GM12878 (cell line): ENCODE measurements around the gene MYCBP2. TPM values are rescaled to one million over a fixed set of nuclear protein-coding genes. Genes with fewer than 3 reads are reported as not detected.
A peak's percentile ranks its signal among the peaks of the same experiment; 100 is the strongest.

Experiments
- ATAC-seq: fragments of 200-7000 bp; cut with Tn5 transposase; 3 replicates; pipeline ENCODE4 v1.9.1; 2020; ENCODE audit warnings: mild to moderate bottlenecking, moderate library complexity
- BruUV-seq: library from RNA; stranded (reverse); fragments of 400-500 nt; replicated peaks from 2 replicates; lab custom pipeline; 2021; lab: Mats Ljungman, UMichigan
- CTCF ChIA-PET: fragments of 300-600 bp; sonication (Branson Sonifier 250); formaldehyde crosslinking; extraction: SDS; loops from one replicate; lab custom pipeline; 2021; ENCODE audit warnings: inconsistent platforms; lab: Yijun Ruan, JAX
- POLR2A ChIA-PET: fragments of 350-600 bp; formaldehyde crosslinking; extraction: SDS; loops from one replicate; lab custom pipeline; 2021; ENCODE audit warnings: inconsistent platforms; lab: Charles Lee
- RAD21 ChIA-PET: fragments of 300-600 bp; sonication (Branson Sonifier 250); formaldehyde crosslinking; loops from one replicate; lab custom pipeline; 2023; ENCODE audit warnings: antibody characterized with exemption; ENCODE audit not compliant: unreplicated experiment; lab: Charles Lee
- SMC1A ChIA-PET: fragments of 300-600 bp; sonication (Branson Sonifier 250); formaldehyde crosslinking; loops from one replicate; lab custom pipeline; 2023; ENCODE audit not compliant: unreplicated experiment, uncharacterized antibody; lab: Charles Lee
- DNase-seq: peaks from one replicate; pipeline ENCODE4 v3.0.0-alpha.2; 2011; ENCODE audit warnings: low read depth, low spot score
- FAIRE-seq: peaks from 3 replicates; lab custom pipeline; 2011; peaks lifted over from hg19 to GRCh38; lab: Jason Lieb, UNC
- H2AFZ ChIP-seq: 2 replicates; pipeline ENCODE4 v1.6.0; 2011; ENCODE audit warnings: low read depth, low read length, control low read depth; ENCODE audit not compliant: control insufficient read depth
- H3K27ac ChIP-seq: 2 replicates; pipeline ENCODE4 v1.5.1; 2011; ENCODE audit warnings: control low read depth; ENCODE audit not compliant: control insufficient read depth, insufficient read depth
- H3K27me3 ChIP-seq, 2 experiments: replicated peaks in 1 of 2; 2 replicates each; pipeline versions ENCODE4 v1.6.0 to v1.6.1; 2011; ENCODE audit warnings: low read length in 1 of 2; ENCODE audit not compliant: control insufficient read depth in 2 of 2, insufficient read depth in 2 of 2
- H3K36me3 ChIP-seq, 2 experiments: 2 replicates each; pipeline ENCODE4 v1.5.1; 2011; ENCODE audit warnings: low read length in 1 of 2; ENCODE audit not compliant: control insufficient read depth in 2 of 2, insufficient read depth in 2 of 2
- H3K4me1 ChIP-seq: 2 replicates; pipeline ENCODE4 v1.6.1; 2011; ENCODE audit warnings: mild to moderate bottlenecking, low read length, moderate library complexity, mixed read lengths; ENCODE audit not compliant: control insufficient read depth, insufficient read depth
- H3K4me2 ChIP-seq: 2 replicates; pipeline ENCODE4 v1.6.0; 2011; ENCODE audit warnings: control low read depth; ENCODE audit not compliant: control insufficient read depth, insufficient read depth
- H3K4me3 ChIP-seq: fragments of 200-600 bp; sonication (generic); 2 replicates; pipeline ENCODE4 v1.5.1; 2016
- H3K79me2 ChIP-seq: 2 replicates; pipeline ENCODE4 v1.6.0; 2011; ENCODE audit warnings: low read length; ENCODE audit not compliant: control insufficient read depth, insufficient read depth
- H3K9ac ChIP-seq: 2 replicates; pipeline ENCODE4 v1.8.0; 2011; ENCODE audit warnings: low read length, control low read depth, mixed read lengths; ENCODE audit not compliant: control insufficient read depth, insufficient read depth
- H3K9me3 ChIP-seq: replicated peaks from 3 replicates; pipeline ENCODE4 v1.5.1; 2011; ENCODE audit warnings: mild to moderate bottlenecking, low read length; ENCODE audit not compliant: control insufficient read depth, insufficient read depth
- H4K20me1 ChIP-seq: 2 replicates; pipeline ENCODE4 v1.6.0; 2011; ENCODE audit not compliant: control insufficient read depth, insufficient read depth
- BCL3 ChIP-seq: IDR thresholded peaks from 2 replicates; pipeline ENCODE4 v1.6.1; 2011; ENCODE audit warnings: borderline replicate concordance, low read depth, mild to moderate bottlenecking, moderate library complexity, low read length; ENCODE audit not compliant: insufficient read depth, poor library complexity, severe bottlenecking
- BCLAF1 ChIP-seq: fragments of 450-650 bp; IDR thresholded peaks from 2 replicates; pipeline ENCODE4 v1.6.1; 2017; ENCODE audit warnings: antibody characterized with exemption, mild to moderate bottlenecking, moderate library complexity
- E2F4 ChIP-seq: IDR thresholded peaks from 2 replicates; pipeline ENCODE4 v1.6.1; 2012; ENCODE audit warnings: low read depth, low read length, improper control_type of control experiment
- PML ChIP-seq: IDR thresholded peaks from 2 replicates; pipeline ENCODE4 v1.6.1; 2012; ENCODE audit warnings: low read length, inconsistent platforms
- STAT3 ChIP-seq: IDR thresholded peaks from 2 replicates; pipeline ENCODE4 v1.6.1; 2011; ENCODE audit warnings: low read depth, low read length, improper control_type of control experiment
- TCF12 ChIP-seq: IDR thresholded peaks from 2 replicates; pipeline ENCODE4 v1.6.1; 2011; ENCODE audit warnings: low read depth, mild to moderate bottlenecking, low read length
- ZNF592 ChIP-seq: fragments of 450-650 bp; IDR thresholded peaks from 2 replicates; pipeline ENCODE4 v1.6.1; 2017; ENCODE audit warnings: mild to moderate bottlenecking, moderate library complexity
- WGBS: methylation state at CpG from one replicate; pipeline ENCODE4 v1.1.6; 2016; ENCODE audit warnings: low lambda C conversion rate; ENCODE audit not compliant: insufficient replicate concordance, insufficient coverage; ENCODE audit errors: missing lambda C conversion rate; 5-methylcytosine and 5-hydroxymethylcytosine counted together
- in situ Hi-C: fragments of 300-500 bp; cut with MboI; formaldehyde crosslinking; loops from 9 replicates; pipeline ENCODE4 v1.14.3; 2018; ENCODE audit warnings: mixed read lengths
- intact Hi-C: fragments of 100-400 bp; cut with micrococcal nuclease; formaldehyde crosslinking; loops from one replicate; pipeline ENCODE4 v1.14.2; 2022; ENCODE audit not compliant: unreplicated experiment
- polyA plus RNA-seq, 11 experiments: library from polyadenylated mRNA; depleted of rRNA in 4 of 11; unstranded in 6 of 11; stranded (reverse) in 5 of 11; fragments of >200 nt; fragmentation: Nextera tagmentation in 4 of 11; fragmentation: Illumina TruSeq in 1 of 11; extraction: Ambion mirVana in 4 of 11; extraction: Trizol in 1 of 11; gene quantifications; 1 replicate in 1 of 11; 2 replicates in 10 of 11; pipeline versions ENCODE4 v1.2.1 to v1.2.3, GENCODE V29; 2011 to 2016; ENCODE audit warnings: inconsistent platforms in 2 of 11, missing spikeins in 2 of 11, low read depth in 1 of 11
- total RNA-seq, 4 experiments: library from RNA; depleted of rRNA in 3 of 4; stranded (reverse); fragments of >200 nt in 3 of 4; fragmentation: Illumina TruSeq in 1 of 4; extraction: Trizol in 1 of 4; gene quantifications; 2 replicates each; pipeline versions ENCODE4 v1.2.1 to v1.2.3, GENCODE V29; 2013 to 2021

Gene MYCBP2
- total and polyA plus RNA-seq, 10 of the 15 experiments (the other 5 are each of a cell fraction or from before 2014, with no cell fraction given), result 51.9 to 152 (median 98.2) TPM

- SMC1A ChIA-PET, result interaction anchor here (0.8 to 2.8 kb wide), 18 partner anchors 9 to 134 kb away, joined by 3 to 34 read pairs (median 4); partner anchors contain the start of gene MYCBP2
- WGBS, result 0% methylated on average over 2 of the region's 2 CpGs
- no peak for TF ChIP-seq E2F4
- no peak for TF ChIP-seq ZNF592
- TF ChIP-seq BCL3, result peak; percentile 71
- TF ChIP-seq PML, result no peak
- TF ChIP-seq TCF12, result no peak
- no peak for TF ChIP-seq BCLAF1
- TF ChIP-seq STAT3, result no peak
Observed at GRCh38 chr13:77345150-77345780, 18.4 kb upstream of the MYCBP2 start.

More at GRCh38 chr13:77345150-77345780, 18.4 kb upstream of the MYCBP2 start:
- DNase-seq (no peak), FAIRE-seq (peak; percentile 41), ATAC-seq (peak; percentile 81)
- no peak overlapping the region for H3K4me3 ChIP-seq
- peak overlapping the region; percentile 49 for H3K4me2 ChIP-seq
- in situ Hi-C loops, result no loop called here
- H3K36me3 ChIP-seq, result no peaks in the 10 kb centered on the region
- TSS peak; percentile 98 for BruUV-seq
- H3K9me3 ChIP-seq, result no peaks in the 10 kb centered on the region; the same call in 2 of the 3 replicates
- RAD21 ChIA-PET, result interaction anchor here (0.8 to 2.2 kb wide), 13 partner anchors 16 to 152 kb away, joined by 3 to 14 read pairs (median 4); partner anchors contain the start of gene MYCBP2
- POLR2A ChIA-PET, result interaction anchor here (0.8 to 2.6 kb wide), 9 partner anchors 15 to 132 kb away, joined by 3 to 9 read pairs (median 4); no protein-coding TSS in a partner anchor
- H3K27me3 ChIP-seq, result no peaks in the 10 kb centered on the region
- intact Hi-C loops, result loop anchor here (1.0 to 2.0 kb wide), 2 partner anchors 18 to 85 kb away; partner anchors contain the start of gene MYCBP2
- no peaks in the 10 kb centered on the region for H4K20me1 ChIP-seq
- no peak overlapping the region for H3K9ac ChIP-seq
- CTCF ChIA-PET, result interaction anchor here (0.6 to 1.4 kb wide), 3 partner anchors 12 to 85 kb away, joined by 3 to 8 read pairs (median 5); no protein-coding TSS in a partner anchor
- H2AFZ ChIP-seq, result peak overlapping the region; percentile 38
- peaks cover 13% of the 10 kb centered on the region for H3K4me1 ChIP-seq
- H3K79me2 ChIP-seq, result no peaks in the 10 kb centered on the region
- peak overlapping the region; percentile 49 for H3K27ac ChIP-seq
